SJCRH30 (cell line): Measurements from ENCODE around the gene PIK3R2. TPM values are rescaled to one million over a fixed set of nuclear protein-coding genes. Genes with fewer than 3 reads are reported as not detected.
A peak's percentile ranks its signal among the peaks of the same experiment; 100 is the strongest.

Experiments used
- DNase-seq, 2 experiments: peaks; one replicate each; pipeline ENCODE4 v3.0.0-alpha.2; 2015 to 2020
- H3K27ac ChIP-seq: fragments of 250-450 bp; sonication (Bioruptor Pico); 2 replicates; pipeline ENCODE4 v1.5.1; 2020; ENCODE audit warnings: mild to moderate bottlenecking, moderate library complexity
- H3K27me3 ChIP-seq: fragments of 250-450 bp; sonication (Bioruptor Pico); 2 replicates; pipeline ENCODE4 v1.5.1; 2020; ENCODE audit warnings: mild to moderate bottlenecking, moderate library complexity
- H3K36me3 ChIP-seq: fragments of 250-450 bp; sonication (Bioruptor Pico); 2 replicates; pipeline ENCODE4 v1.5.1; 2020; ENCODE audit warnings: mild to moderate bottlenecking, moderate library complexity
- H3K4me1 ChIP-seq: fragments of 250-450 bp; sonication (Bioruptor Pico); 2 replicates; pipeline ENCODE4 v1.5.1; 2020; ENCODE audit warnings: mild to moderate bottlenecking, moderate library complexity
- H3K4me3 ChIP-seq: fragments of 250-450 bp; sonication (Bioruptor Pico); 2 replicates; pipeline ENCODE4 v1.5.1; 2020; ENCODE audit warnings: mild to moderate bottlenecking, moderate library complexity
- H3K9me3 ChIP-seq: fragments of 250-450 bp; sonication (Bioruptor Pico); replicated peaks from 2 replicates; pipeline ENCODE4 v1.5.1; 2020; ENCODE audit warnings: mild to moderate bottlenecking, moderate library complexity
- total RNA-seq: library from RNA; depleted of rRNA; stranded (reverse); fragments of >200 nt; shearing (Covaris generic); gene quantifications from 2 replicates; pipeline ENCODE4 v1.2.3, GENCODE V29; 2014

PIK3R2 gene
- total RNA-seq, 1 experiment from 2014 or later, result 35.0 TPM

DNA sequence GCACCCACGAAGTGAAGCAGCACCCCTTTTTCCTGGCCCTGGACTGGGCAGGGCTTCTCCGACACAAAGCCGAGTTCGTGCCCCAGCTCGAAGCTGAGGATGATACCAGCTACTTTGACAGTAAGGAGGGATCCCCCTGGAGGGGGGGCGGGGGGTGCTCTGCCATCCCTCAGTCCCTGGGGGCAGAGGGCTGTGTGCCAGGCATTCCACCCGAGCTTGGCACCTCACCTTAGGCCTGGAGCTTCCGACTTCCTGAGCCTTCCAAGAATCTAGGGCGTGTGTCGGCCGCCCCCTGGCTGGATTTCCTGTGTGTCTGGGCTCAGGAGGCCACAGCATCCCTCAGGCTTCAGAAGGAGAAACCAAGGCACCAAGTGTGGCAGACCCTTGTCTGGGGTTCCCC lies 15.7 kb upstream of the PIK3R2 start:
- no peaks in the 10 kb centered on the region for H3K9me3 ChIP-seq
- no peak for DNase-seq
- no peaks in the 10 kb centered on the region for H3K27me3 ChIP-seq
- peaks cover 4% of the 10 kb centered on the region for H3K36me3 ChIP-seq
- H3K4me3 ChIP-seq, result no peak overlapping the region
- no peak overlapping the region for H3K27ac ChIP-seq
- no peaks in the 10 kb centered on the region for H3K4me1 ChIP-seq

DNA sequence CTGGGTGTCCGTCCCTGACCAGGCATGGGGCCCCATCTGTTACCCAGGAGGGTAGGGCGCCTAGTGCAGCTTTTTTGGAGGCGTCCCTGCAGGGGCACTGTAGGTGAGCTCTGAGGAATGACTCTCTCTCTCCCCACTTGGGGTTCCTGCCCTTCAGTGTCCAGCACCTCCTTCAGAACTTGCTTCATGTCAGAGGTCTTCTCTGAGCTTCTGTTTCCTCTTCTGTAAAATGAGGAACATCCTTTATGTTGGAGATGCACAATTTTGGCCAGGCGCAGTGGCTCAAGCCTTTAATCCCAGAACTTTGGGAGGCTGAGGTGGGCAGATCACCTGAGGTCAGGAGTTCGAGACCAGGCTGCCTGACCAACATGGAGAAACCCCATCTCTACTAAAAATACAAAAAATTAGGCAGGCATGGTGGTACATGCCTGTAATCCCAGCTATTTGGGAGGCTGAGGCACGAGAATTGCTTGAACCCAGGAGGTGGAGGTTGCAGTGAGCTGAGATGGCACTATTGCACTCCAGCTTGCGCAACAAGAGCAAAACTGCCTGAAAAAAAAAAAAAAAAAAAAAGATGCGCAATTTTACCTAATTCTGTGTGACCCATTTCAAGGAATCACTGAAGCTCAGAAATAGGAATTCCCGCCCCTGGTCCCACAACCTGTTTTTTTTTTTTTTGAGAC lies 15.2 kb upstream of the PIK3R2 start:
- Histone ChIP-seq H3K27me3 (no peaks in the 10 kb centered on the region), H3K36me3 (peaks cover 4% of the 10 kb centered on the region), H3K27ac (no peak overlapping the region), H3K9me3 (no peaks in the 10 kb centered on the region), H3K4me1 (no peaks in the 10 kb centered on the region), H3K4me3 (no peak overlapping the region)
- DNase-seq, result no peak

DNA sequence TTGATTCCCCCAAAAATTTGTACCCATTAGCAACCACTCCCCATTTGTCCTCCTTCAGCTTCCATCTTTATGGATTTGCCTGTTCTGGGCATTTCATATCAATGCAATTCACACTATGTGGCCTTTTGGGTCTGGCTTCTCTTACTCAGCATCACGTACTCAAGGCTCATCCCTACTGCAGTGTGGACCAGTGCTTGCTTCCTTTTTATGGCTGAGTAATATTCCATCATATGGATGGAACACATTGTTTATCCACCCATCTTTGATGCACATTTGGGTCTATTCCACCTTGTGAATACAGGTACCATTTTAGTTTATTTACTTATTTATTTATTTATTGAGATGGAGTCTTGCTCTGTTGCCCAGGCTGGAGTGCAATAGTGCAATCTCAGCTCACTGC lies 12.5 kb upstream of the PIK3R2 start:
- Histone ChIP-seq H3K36me3 (peaks cover 10% of the 10 kb centered on the region), H3K27ac (no peak overlapping the region), H3K4me3 (no peak overlapping the region), H3K4me1 (no peaks in the 10 kb centered on the region), H3K27me3 (no peaks in the 10 kb centered on the region), H3K9me3 (no peaks in the 10 kb centered on the region)
- no peak for DNase-seq

DNA sequence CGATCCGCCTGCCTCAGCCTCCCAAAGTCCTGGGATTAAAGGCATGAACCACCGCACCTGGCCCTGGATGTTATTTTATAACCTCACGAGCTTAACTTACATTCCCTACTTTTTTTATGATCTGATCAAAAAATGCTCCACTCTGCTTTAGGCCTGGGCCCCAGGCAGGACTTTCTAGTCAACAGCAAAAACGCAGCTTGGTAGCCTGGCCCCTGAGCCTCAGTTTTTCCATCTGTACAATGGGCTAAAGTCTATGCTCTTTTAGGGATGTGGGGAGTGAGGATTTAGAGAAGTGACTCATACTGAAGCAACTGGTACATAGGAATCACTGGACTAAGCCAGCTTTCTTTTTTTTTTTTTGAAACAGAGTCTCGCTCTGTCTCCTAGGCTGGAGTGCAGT lies 11.9 kb upstream of the PIK3R2 start:
- DNase-seq, result no peak
- Histone ChIP-seq H3K27ac (no peak overlapping the region), H3K4me1 (no peaks in the 10 kb centered on the region), H3K9me3 (no peaks in the 10 kb centered on the region), H3K27me3 (no peaks in the 10 kb centered on the region), H3K36me3 (peaks cover 11% of the 10 kb centered on the region), H3K4me3 (no peak overlapping the region)

DNA sequence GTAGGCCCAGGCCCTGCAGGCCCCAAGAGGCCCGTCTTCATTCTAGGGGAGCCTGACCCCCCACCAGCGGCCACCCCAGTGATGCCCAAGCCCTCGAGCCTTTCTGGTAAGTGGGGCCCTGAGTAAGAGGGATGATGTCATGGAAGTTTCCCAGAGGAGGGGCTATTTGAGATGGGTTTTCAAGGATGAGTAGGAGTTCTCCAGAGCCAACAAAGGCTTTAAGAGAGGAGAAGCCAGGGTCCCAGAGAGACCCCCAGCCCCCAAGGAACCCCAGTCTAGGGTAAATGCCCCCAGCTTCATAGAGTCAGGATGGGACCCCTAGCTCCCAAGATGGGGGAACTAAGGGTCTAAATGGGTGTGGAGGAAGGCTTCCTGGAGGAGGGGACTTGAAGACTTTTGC lies 9.1 kb upstream of the PIK3R2 start:
- peaks cover 11% of the 10 kb centered on the region for H3K36me3 ChIP-seq
- no peak overlapping the region for H3K4me3 ChIP-seq
- H3K4me1 ChIP-seq, result no peaks in the 10 kb centered on the region
- no peak for DNase-seq
- no peaks in the 10 kb centered on the region for H3K27me3 ChIP-seq
- H3K9me3 ChIP-seq, result no peaks in the 10 kb centered on the region
- no peak overlapping the region for H3K27ac ChIP-seq

DNA sequence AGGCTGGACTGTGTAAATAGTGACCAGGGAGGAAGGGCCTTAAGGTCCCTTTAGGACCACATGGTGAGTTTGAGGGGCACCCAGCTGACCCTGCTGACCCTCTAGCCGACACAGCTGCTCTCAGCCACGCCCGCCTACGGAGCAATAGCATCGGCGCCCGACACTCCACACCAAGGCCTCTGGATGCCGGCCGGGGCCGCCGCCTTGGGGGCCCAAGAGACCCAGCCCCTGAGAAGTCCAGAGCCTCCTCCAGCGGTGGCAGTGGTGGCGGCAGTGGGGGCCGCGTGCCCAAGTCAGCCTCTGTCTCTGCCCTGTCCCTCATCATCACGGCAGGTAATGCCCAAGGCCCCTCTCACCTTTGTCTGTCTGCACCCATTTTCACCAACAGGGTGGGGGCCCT lies 8.6 kb upstream of the PIK3R2 start:
- no peak overlapping the region for H3K4me3 ChIP-seq
- DNase-seq, result no peak
- H3K9me3 ChIP-seq, result no peaks in the 10 kb centered on the region
- peaks cover 11% of the 10 kb centered on the region for H3K36me3 ChIP-seq
- H3K4me1 ChIP-seq, result no peaks in the 10 kb centered on the region
- H3K27me3 ChIP-seq, result no peaks in the 10 kb centered on the region
- H3K27ac ChIP-seq, result no peak overlapping the region

DNA sequence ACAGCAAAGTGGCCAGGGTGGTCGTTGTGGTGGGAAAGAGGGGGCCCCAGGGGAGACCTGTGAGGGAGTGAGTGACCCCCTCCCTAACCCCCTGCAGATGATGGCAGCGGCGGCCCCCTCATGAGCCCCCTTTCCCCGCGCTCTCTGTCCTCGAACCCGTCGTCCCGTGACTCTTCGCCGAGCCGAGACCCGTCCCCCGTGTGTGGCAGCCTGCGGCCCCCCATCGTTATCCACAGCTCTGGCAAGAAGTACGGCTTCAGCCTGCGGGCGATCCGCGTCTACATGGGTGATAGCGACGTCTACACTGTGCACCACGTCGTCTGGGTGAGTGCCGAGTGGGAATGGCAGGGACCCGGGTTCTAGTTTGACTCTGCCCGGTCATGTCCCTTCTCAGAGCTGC lies 8.1 kb upstream of the PIK3R2 start:
- no peak for DNase-seq
- Histone ChIP-seq H3K27ac (no peak overlapping the region), H3K27me3 (no peaks in the 10 kb centered on the region), H3K9me3 (no peaks in the 10 kb centered on the region), H3K36me3 (peaks cover 11% of the 10 kb centered on the region), H3K4me3 (no peak overlapping the region), H3K4me1 (no peaks in the 10 kb centered on the region)

DNA sequence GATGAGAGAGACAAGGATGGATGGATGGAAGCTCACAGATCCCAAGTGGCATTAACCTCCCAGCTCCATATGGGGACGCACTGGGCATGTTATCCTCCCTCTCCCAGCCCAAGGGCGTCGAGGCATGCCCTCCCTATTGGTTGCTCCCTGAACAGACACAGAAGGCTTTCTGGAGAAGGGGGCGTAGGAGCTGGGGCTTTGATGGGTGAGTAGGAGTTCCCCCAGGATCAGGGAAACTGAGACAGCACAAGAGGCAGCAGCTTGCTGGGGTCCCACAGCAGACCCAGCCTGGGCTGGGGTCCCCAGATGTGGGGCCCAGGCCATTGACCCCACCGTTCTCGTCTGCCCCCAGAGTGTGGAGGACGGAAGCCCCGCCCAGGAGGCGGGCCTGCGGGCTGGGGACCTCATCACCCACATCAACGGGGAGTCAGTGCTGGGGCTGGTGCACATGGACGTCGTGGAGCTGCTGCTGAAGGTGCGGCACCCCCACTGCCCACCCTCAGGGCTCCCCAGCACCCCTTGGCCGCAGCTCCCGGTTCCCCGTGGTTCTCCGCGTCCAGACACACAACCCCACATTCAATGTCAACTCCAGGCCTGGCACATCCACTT lies 7.5 kb upstream of the PIK3R2 start:
- Histone ChIP-seq H3K27me3 (no peaks in the 10 kb centered on the region), H3K9me3 (no peaks in the 10 kb centered on the region), H3K4me1 (no peaks in the 10 kb centered on the region), H3K36me3 (peaks cover 7% of the 10 kb centered on the region; the same call in 1 of the 2 replicates), H3K27ac (no peak overlapping the region), H3K4me3 (no peak overlapping the region)
- DNase-seq, result no peak

DNA sequence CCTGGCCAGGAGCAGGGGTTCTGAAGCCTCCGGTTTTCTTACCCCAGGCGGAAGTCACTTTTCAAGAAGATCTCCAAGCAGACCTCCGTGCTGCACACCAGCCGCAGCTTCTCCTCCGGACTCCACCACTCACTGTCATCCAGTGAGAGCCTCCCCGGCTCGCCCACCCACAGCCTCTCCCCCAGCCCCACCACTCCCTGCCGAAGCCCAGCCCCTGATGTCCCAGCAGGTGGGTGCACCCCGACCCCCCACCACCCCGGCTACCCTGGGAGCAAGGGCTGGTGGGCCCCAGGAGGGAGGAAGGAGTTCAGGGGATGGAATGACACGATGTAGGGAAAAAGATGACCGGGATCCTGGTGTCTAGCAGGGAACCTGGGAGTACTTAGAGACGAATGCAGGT lies 5.6 kb upstream of the PIK3R2 start:
- Histone ChIP-seq H3K36me3 (peaks cover 7% of the 10 kb centered on the region; the same call in 1 of the 2 replicates), H3K27ac (no peak overlapping the region), H3K4me3 (no peak overlapping the region), H3K27me3 (no peaks in the 10 kb centered on the region), H3K9me3 (no peaks in the 10 kb centered on the region), H3K4me1 (peaks cover 6% of the 10 kb centered on the region; the same call in 1 of the 2 replicates)
- DNase-seq, result no peak

DNA sequence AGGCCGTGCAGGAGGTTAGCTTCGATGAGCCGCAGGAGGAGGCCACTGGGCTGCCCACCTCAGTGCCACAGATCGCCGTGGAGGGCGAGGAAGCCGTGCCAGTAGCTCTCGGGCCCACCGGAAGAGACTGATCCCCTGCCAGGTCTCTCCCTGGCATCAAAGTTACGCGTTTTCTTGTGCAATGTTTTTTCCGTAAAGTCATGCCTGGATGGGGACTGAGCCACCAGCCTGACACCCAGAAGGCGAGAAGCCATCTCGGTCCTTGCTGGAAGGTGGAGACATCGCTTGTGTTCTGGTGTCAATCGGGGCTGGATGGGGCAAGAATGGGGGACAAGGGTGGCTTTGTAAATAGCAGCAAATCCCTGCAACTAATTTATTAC lies 3.4 kb upstream of the PIK3R2 start:
- H3K4me1 ChIP-seq, result peaks cover 6% of the 10 kb centered on the region; the same call in 1 of the 2 replicates
- H3K4me3 ChIP-seq, result no peak overlapping the region
- no peak overlapping the region for H3K27ac ChIP-seq
- H3K36me3 ChIP-seq, result peaks cover 7% of the 10 kb centered on the region; the same call in 1 of the 2 replicates
- no peaks in the 10 kb centered on the region for H3K27me3 ChIP-seq
- DNase-seq, result no peak
- no peaks in the 10 kb centered on the region for H3K9me3 ChIP-seq

DNA sequence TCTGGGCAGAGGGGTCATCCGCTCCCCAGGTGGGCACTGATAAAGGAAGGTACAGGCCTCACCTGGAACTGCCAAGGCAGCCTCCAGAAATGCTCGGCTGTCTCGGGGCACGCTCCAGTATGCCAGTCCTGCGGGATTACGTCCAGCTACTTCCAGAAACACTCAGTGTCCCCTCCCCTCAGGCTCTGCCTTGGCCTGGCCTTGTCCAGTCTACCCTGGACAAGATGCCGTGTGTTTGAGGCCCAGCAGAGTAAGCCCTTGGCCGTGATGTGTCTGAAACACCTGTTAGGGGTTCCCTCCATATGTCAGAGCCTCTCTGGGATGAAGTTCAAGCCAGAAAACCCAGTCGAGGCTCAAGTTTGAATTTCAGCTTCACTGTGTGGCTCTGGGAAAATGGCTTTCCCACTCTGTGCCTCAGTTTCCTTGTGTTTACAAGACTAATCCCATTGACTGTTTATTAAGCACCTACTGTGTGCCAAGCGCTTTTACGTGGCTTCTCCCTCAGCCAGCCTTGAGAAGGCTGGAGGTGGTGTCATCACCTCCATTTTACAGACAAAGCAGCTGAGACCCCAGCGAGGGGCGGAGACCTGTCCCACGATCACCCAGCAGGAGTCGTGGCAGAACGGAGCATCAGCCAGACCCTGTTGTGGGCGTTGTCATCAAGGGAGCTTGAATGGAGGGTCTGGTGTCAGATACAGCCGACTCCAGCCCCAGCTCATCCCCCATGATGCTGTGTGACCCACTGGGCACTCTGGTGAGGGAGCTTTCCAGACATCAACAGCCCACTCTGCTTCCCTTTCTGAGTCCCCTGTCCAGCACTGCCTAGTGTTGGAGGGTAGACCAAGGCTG lies 2.0 kb upstream of the PIK3R2 start:
- no peak overlapping the region; the same call in 1 of the 2 replicates for H3K27ac ChIP-seq
- H3K4me3 ChIP-seq, result no peak overlapping the region
- H3K36me3 ChIP-seq, result no peaks in the 10 kb centered on the region; the same call in 1 of the 2 replicates
- no peaks in the 10 kb centered on the region for H3K9me3 ChIP-seq
- no peak for DNase-seq
- peaks cover 6% of the 10 kb centered on the region; the same call in 1 of the 2 replicates for H3K4me1 ChIP-seq
- H3K27me3 ChIP-seq, result no peaks in the 10 kb centered on the region

DNA sequence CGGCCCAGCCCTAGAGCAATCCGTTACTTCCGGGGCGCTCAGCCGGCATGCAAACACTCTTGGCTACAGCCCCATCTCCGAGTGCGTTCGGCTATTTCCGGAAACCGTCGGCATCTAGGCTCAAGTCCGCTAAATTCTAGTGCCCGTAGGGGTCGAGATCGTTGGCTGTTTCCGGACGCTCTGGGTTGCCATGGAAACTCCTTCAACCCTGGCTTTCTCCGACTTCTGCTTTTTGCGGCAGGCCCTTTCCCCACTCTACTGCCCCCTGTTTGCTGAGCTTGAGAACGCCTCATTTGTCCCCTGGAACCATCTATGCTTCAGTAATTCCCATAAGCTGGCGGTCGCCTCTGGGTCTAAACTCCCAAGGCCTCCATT lies 534 bp upstream of the PIK3R2 start:
- H3K9me3 ChIP-seq, result no peaks in the 10 kb centered on the region
- H3K4me3 ChIP-seq, result peak overlapping the region; percentile 75
- peak; percentile 99 to 100 for DNase-seq
- peaks cover 17% of the 10 kb centered on the region for H3K4me1 ChIP-seq
- no peaks in the 10 kb centered on the region for H3K27me3 ChIP-seq
- H3K36me3 ChIP-seq, result no peaks in the 10 kb centered on the region
- H3K27ac ChIP-seq, result peak overlapping the region; percentile 69

DNA sequence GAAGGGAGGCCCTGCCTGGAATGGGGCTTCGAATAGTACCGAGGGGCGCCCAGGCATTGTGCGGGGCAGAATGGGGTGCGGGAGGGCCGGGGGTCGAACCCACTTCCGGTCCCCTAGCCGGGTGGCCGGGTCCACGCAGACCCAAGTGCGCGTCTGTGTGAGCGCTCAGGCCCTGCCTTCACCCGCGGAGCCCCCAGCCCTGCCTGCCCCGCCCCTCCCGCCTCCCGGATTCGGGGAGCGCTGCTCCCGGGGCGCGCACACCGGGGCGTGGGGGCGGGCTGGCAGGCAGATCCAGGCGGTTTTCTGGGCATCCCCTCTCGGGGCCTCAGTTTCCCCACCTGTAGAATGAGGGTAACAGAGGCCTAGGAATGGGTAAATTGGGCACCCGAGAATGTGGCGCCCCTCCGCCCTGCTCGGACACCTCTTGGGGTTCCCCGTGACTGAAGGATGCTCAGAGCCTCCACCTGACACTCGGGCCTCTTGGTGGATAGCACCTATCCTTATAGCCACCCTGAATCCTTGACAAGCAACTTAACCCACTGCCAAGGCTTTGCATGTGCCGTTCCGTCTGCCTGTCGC lies 682 bp downstream of the PIK3R2 start:
- DNase-seq, result no peak
- peak overlapping the region; percentile 40; the same call in 1 of the 2 replicates for H3K27ac ChIP-seq
- H3K4me1 ChIP-seq, result peaks cover 20% of the 10 kb centered on the region
- no peaks in the 10 kb centered on the region for H3K9me3 ChIP-seq
- H3K36me3 ChIP-seq, result no peaks in the 10 kb centered on the region
- H3K4me3 ChIP-seq, result peak overlapping the region; percentile 75
- H3K27me3 ChIP-seq, result no peaks in the 10 kb centered on the region

DNA sequence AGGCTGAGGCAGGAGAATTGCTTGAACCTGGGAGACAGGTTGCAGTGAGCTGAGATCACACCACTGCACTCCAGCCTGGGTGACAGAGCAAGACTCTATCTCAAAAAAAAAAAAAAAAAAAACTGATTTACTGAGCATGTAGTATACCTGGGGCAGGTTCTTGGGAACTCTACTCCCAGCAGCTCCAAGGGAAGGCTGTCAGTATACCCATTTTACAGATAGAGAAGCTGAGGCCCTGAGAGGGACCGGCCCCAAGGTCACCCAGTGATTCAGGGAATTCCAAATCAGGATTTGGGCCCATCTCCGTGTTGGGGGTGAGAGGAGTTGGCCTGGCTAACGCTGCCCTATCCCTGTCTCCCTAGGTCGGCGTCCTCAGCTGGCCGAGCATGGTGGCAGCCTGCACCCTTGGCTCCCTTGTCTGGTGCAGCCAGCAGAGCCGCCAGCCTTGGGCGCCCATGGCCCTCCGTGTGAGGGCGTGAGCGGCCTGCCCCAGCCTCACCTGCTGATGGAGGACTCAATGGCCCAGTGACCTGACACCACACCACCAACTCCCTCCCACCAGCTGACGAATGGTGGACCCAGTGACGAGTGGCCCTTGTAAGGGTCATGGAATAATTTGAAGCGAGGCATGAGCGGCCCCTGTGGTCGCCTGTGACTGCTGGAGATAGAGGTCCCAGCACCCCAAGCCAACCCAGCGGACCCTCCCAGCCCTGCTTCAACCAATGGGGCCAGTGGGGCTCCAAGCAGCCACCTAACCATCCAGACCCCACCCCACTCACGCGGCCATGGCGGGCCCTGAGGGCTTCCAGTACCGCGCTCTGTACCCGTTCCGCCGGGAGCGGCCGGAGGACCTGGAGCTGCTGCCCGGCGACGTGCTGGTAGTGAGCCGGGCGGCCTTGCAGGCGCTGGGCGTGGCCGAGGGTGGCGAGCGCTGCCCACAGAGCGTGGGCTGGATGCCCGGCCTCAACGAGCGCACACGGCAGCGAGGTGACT lies 2.4 kb downstream of the PIK3R2 start:
- DNase-seq, result no peak
- Histone ChIP-seq H3K27me3 (no peaks in the 10 kb centered on the region), H3K36me3 (no peaks in the 10 kb centered on the region), H3K4me3 (no peak overlapping the region), H3K4me1 (peaks cover 20% of the 10 kb centered on the region), H3K9me3 (no peaks in the 10 kb centered on the region), H3K27ac (no peak overlapping the region)
